K562 (cell line): Measurements from ENCODE around the gene ZCCHC8. TPM values are rescaled to one million over a fixed set of nuclear protein-coding genes. Genes with fewer than 3 reads are reported as not detected.

ENCODE experiments used
- SMC3 ChIP-seq: conservative IDR thresholded peaks from 2 replicates; pipeline ENCODE4 v1.6.1; 2011; ENCODE audit warnings: low read depth, low read length, improper control_type of control experiment; ENCODE audit not compliant: insufficient read depth
- TEAD4 ChIP-seq, 2 experiments: sonication (generic) in 1 of 2; formaldehyde crosslinking in 1 of 2; IDR thresholded peaks; 2 replicates each; pipeline versions ENCODE4 v1.6.1 to v1.8.0; 2012 to 2022; ENCODE audit warnings: borderline replicate concordance in 1 of 2, inconsistent platforms in 1 of 2, low read length in 1 of 2, mild to moderate bottlenecking in 1 of 2, missing genetic modification reagents in 1 of 2
- ZNF212 ChIP-seq: fragments of 450-650 bp; formaldehyde crosslinking; IDR thresholded peaks from 2 replicates; pipeline ENCODE4 v1.4.0; 2020; ENCODE audit warnings: mild to moderate bottlenecking
- ZNF507 ChIP-seq: conservative IDR thresholded peaks from 2 replicates; pipeline ENCODE4 v1.6.1; 2017; ENCODE audit warnings: missing genetic modification characterization, missing compliant biosample characterization
- ZNF766 ChIP-seq: fragments of 200-800 bp; sonication (Bioruptor generic); conservative IDR thresholded peaks from 2 replicates; pipeline ENCODE4 v1.6.1; 2016; ENCODE audit warnings: missing genetic modification characterization, missing compliant biosample characterization
- polyA plus RNA-seq, 8 experiments: library from polyadenylated mRNA; depleted of rRNA in 4 of 8; stranded (reverse) in 5 of 8; unstranded in 3 of 8; fragments of >200 nt; fragmentation: Nextera tagmentation in 2 of 8; fragmentation: Illumina TruSeq in 1 of 8; extraction: Ambion mirVana in 2 of 8; extraction: Trizol in 1 of 8; gene quantifications; 2 replicates each; pipeline versions ENCODE4 v1.2.1 to v1.2.3, GENCODE V29; 2011 to 2014; ENCODE audit warnings: inconsistent platforms in 1 of 8, missing spikeins in 1 of 8
- total RNA-seq, 7 experiments: library from RNA; depleted of rRNA in 6 of 7; stranded (reverse); fragments of >200 nt in 6 of 7; fragmentation: Illumina TruSeq in 2 of 7; extraction: Trizol in 2 of 7; gene quantifications; 2 replicates each; pipeline versions ENCODE4 v1.2.1 to v1.2.3, GENCODE V29; 2011 to 2021; ENCODE audit warnings: low replicate concordance in 1 of 7
- TF ChIP-seq, protein P1 (sequence below), 2 experiments: fragments of 450-650 bp; formaldehyde crosslinking in 1 of 2; IDR thresholded peaks; 2 replicates each; pipeline versions ENCODE4 v1.4.0 to v1.6.1; 2014 to 2020; ENCODE audit warnings: mild to moderate bottlenecking in 2 of 2, borderline replicate concordance in 1 of 2, low read depth in 1 of 2
- TF ChIP-seq, protein P2 (sequence below): IDR thresholded peaks from 2 replicates; pipeline ENCODE4 v1.6.1; 2012; ENCODE audit warnings: low read depth, low read length, improper control_type of control experiment, borderline replicate concordance
- TF ChIP-seq, protein P3 (sequence below): fragments of 450-650 bp; formaldehyde crosslinking; IDR thresholded peaks from 2 replicates; pipeline ENCODE4 v1.4.0; 2020; ENCODE audit warnings: mild to moderate bottlenecking
- TF ChIP-seq, protein P4 (sequence below), 2 experiments: fragments of 450-650 bp in 1 of 2; sonication (generic) in 1 of 2; formaldehyde crosslinking in 1 of 2; IDR thresholded peaks in 1 of 2; conservative IDR thresholded peaks in 1 of 2; 2 replicates each; pipeline versions ENCODE4 v1.6.1 to v1.8.1; 2016 to 2023; ENCODE audit warnings: mild to moderate bottlenecking in 2 of 2, moderate library complexity in 2 of 2, inconsistent platforms in 1 of 2, missing genetic modification reagents in 1 of 2
- TF ChIP-seq, protein P5 (sequence below): fragments of 250-450 bp; sonication (Bioruptor Pico); IDR thresholded peaks from 2 replicates; pipeline ENCODE4 v1.5.0; 2021

The ZCCHC8 gene
- total and polyA plus RNA-seq, 9 of the 15 experiments (the other 6 are each of a cell fraction or from before 2014, with no cell fraction given), result 14.8 to 50.9 (median 34.1) TPM

DNA sequence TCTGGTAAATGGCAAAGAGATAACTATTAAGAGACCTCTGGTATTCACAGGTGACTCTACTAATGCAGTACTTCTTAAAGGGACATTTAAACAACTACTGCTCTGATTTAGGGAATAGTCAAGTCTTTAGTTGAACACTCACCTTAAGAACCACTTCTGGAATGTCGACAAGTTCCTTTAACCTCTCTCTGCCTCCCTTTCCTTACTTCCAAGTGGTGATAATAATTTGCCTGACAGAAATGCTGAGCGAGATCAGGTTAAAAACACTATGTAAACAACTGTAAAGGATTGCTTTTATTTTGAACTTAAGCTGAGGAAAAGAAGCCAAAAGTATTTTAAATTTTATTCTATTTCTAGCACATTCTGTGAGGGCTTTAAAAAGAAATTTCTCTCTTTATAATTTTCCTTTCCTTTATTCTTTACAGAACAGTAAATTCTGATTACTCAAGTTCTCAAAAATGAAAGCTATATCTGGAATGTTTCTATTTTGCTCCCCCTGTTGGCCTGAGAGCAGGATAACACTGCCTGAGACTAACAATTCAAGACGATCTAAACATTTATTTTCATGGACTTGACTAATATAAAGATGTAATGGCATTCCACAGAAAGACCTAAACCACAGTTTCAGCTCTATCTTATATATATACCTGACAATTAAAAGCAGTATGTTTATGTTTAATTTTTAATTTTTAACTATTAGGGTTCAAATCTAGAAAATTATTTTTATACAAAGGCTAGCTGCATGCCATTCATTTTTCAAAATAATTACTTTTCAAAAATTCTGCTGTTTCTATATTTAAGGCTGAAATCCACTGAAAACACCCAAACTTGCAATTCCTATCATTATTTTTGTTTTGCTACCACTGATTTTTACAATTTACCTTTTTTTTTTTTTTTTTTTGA is 29.2 kb downstream of the ZCCHC8 start (continued):
- TF ChIP-seq, protein P1, sequence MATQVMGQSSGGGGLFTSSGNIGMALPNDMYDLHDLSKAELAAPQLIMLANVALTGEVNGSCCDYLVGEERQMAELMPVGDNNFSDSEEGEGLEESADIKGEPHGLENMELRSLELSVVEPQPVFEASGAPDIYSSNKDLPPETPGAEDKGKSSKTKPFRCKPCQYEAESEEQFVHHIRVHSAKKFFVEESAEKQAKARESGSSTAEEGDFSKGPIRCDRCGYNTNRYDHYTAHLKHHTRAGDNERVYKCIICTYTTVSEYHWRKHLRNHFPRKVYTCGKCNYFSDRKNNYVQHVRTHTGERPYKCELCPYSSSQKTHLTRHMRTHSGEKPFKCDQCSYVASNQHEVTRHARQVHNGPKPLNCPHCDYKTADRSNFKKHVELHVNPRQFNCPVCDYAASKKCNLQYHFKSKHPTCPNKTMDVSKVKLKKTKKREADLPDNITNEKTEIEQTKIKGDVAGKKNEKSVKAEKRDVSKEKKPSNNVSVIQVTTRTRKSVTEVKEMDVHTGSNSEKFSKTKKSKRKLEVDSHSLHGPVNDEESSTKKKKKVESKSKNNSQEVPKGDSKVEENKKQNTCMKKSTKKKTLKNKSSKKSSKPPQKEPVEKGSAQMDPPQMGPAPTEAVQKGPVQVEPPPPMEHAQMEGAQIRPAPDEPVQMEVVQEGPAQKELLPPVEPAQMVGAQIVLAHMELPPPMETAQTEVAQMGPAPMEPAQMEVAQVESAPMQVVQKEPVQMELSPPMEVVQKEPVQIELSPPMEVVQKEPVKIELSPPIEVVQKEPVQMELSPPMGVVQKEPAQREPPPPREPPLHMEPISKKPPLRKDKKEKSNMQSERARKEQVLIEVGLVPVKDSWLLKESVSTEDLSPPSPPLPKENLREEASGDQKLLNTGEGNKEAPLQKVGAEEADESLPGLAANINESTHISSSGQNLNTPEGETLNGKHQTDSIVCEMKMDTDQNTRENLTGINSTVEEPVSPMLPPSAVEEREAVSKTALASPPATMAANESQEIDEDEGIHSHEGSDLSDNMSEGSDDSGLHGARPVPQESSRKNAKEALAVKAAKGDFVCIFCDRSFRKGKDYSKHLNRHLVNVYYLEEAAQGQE (IDR thresholded peaks at IDR 0.05; ENCODE audit: borderline replicate concordance), result peak; percentile 83
- TF ChIP-seq, protein P1 (CRISPR knock-in tag; IDR thresholded peaks at IDR 0.05; ENCODE audit: low read depth), result no peak
- TF ChIP-seq ZNF212 (CRISPR knock-in tag) (no peak), SMC3 (peak; percentile 65), TEAD4 (IDR thresholded peaks at IDR 0.05; ENCODE audit: low read length) (peak; percentile 60), TEAD4 (CRISPR knock-in tag; IDR thresholded peaks at IDR 0.05; ENCODE audit: borderline replicate concordance) (no peak), ZNF766 (CRISPR knock-in tag) (0 out of 2 replicates have a peak, but pooled peaks have one; percentile 19), ZNF507 (tag) (no peak)
- TF ChIP-seq, protein P2, sequence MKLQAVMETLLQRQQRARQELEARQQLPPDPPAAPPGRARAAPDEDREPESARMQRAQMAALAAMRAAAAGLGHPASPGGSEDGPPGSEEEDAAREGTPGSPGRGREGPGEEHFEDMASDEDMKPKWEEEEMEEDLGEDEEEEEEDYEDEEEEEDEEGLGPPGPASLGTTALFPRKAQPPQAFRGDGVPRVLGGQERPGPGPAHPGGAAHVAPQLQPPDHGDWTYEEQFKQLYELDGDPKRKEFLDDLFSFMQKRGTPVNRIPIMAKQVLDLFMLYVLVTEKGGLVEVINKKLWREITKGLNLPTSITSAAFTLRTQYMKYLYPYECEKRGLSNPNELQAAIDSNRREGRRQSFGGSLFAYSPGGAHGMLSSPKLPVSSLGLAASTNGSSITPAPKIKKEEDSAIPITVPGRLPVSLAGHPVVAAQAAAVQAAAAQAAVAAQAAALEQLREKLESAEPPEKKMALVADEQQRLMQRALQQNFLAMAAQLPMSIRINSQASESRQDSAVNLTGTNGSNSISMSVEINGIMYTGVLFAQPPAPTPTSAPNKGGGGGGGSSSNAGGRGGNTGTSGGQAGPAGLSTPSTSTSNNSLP, result peak; percentile 58; the same call in 1 of the 2 replicates
- TF ChIP-seq, protein P3, sequence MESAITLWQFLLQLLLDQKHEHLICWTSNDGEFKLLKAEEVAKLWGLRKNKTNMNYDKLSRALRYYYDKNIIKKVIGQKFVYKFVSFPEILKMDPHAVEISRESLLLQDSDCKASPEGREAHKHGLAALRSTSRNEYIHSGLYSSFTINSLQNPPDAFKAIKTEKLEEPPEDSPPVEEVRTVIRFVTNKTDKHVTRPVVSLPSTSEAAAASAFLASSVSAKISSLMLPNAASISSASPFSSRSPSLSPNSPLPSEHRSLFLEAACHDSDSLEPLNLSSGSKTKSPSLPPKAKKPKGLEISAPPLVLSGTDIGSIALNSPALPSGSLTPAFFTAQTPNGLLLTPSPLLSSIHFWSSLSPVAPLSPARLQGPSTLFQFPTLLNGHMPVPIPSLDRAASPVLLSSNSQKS (CRISPR knock-in tag), result no peak
- TF ChIP-seq, protein P4, sequence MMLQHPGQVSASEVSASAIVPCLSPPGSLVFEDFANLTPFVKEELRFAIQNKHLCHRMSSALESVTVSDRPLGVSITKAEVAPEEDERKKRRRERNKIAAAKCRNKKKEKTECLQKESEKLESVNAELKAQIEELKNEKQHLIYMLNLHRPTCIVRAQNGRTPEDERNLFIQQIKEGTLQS (IDR thresholded peaks at IDR 0.05), result no peak
- TF ChIP-seq, protein P4 (CRISPR knock-in tag; conservative IDR thresholded peaks at IDR 0.05), result no peak
- TF ChIP-seq, protein P5, sequence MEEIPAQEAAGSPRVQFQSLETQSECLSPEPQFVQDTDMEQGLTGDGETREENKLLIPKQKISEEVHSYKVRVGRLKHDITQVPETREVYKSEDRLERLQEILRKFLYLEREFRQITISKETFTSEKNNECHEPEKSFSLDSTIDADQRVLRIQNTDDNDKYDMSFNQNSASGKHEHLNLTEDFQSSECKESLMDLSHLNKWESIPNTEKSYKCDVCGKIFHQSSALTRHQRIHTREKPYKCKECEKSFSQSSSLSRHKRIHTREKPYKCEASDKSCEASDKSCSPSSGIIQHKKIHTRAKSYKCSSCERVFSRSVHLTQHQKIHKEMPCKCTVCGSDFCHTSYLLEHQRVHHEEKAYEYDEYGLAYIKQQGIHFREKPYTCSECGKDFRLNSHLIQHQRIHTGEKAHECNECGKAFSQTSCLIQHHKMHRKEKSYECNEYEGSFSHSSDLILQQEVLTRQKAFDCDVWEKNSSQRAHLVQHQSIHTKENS (CRISPR knock-in tag), result no peak
